ENCODE data around the gene RFX3.

The RFX3 gene

DNA sequence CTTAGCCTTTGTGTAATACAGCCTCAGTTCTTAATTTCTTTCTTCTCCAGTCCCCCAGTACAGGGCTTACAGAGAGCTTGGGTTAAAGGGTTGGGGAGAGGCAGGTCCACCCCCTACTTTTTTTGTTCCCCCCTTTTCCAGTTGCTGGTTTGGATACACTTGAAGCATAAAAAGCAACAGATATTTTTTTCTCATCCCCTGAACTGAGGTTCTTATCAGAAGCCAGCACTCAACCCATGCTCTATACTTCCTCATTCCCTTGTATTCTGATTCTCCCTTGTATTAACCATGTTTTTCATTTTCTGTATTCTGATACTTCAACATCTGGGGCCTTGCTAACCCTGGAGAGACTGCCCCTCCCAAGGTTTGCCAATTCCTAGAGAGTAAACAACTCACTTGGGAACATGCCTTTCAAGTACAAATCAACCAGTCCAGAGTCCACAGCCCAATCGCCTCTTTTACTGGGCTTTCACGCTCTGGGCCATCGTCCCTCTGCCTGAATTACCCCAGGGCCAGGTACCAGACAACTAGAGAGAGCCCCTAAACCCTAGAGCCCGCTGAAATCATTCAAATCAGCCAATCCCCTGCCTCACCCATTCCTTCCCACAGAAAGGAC lies 348.5 kb downstream of the RFX3 start:
- in situ Hi-C loops (cut with MboI; ENCODE audit: low sequenced_read_pairs): no loop called here

DNA sequence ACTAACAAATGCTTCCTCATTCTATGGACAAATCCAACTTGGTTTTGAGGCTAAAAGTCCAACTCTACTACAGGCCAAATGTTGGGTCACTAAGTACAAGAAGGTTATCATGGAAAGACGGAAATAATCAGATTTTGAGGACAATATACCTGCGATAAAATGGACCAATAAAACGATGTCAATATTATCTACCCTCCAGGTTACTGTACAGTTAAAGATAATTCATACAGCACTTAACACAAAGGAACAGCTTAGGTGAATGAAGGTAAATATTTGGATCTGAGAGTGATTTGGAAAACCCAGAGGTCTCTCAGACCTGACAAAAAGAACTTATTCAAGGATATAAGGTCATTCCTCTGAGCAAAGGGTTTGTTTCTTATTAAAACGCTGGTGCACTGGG lies 352.4 kb downstream of the RFX3 start:
- in situ Hi-C loops (cut with MboI; ENCODE audit: low sequenced_read_pairs): no loop called here

DNA sequence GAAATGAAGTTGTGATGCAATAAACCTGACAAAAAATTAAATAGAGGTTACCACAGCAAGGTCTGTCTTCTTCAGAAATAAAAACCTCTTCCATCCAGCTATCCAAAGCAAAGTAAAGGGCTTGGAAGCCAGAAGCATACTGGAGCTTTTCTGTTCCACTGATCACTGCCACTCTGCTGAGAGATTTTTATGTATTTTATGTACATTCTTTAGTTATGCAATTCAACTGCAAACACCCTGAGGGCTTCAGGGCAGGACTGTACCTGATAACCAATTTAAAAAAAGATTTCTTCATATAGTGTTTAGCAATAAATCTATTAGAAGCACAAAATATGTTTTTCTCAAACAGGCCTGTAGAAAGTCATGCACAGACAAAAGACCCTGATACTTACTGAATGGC lies 355.0 kb downstream of the RFX3 start:
- in situ Hi-C loops (cut with MboI; ENCODE audit: low sequenced_read_pairs): no loop called here
